Femur (tissue), 1 donor: Measurements from ENCODE around the gene PSME4.
"Not testable (repeated sequence)": the region's sequence is repeated elsewhere in the genome, so short reads cannot be mapped to it uniquely, and the experiment has no call there.

Experiments used
- DNase-seq: peaks from one replicate; pipeline ENCODE4 v3.0.0-alpha.2; 2017

Gene PSME4

DNA sequence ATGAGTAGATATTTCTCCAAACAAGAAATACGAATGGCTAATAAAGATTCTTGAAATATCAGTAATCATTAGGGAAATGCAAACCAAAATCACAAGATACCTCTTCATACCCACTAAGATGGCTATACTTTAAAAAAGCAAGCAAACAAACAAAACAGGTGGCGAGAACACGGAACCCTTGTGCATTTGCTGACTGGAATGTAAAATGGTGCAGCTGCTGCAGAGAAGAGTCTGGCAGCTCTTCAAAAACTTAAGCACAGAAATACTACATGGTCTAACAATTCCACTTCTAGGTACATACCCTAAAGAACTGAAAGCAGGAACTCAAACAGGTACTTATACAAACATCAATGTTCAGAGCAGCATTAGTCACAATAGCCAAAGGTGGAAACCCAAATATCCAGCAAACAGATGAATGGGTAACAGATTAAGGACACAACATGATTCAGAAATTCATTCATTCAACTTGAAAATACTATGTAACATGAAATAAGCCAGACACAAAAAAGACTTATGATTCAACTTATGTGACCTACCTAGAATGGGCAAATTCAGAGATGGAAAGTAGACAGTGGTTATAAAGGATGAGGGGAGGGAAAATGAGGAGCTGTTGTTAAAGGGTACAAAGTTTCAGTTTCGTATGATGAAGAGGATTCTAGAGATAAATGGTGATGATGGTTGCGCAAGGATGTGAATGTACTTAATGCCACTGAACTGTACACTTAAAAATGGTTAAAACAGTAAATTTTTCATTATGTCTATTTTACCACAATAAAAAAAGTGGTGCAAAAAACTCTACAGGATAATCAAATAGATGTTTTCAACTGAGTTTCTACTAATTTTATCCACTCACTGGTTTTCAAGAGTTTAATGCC lies 84.2 kb downstream of the PSME4 start:
- no peak for DNase-seq

- no peak for DNase-seq
These were observed 85.9 kb downstream of the PSME4 start for GRCh38 chr2:53884883-53885282.

DNA sequence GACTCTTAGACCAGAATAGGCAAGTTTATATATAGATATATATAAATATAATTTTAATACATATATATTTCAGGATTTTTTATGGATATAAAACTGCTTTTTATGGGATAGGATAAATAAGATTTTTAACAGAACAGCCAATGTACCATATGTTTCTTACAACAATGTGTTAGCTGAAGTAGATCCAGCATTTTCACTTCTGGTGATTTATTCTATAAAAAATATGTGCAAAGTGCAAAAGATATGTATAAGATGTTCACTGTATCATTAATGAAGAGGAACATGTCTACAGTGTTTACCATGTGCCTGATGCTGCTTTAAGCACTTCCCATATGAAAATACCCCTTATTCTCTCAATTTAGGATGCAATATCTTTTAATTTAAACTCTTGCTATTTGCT lies 88.8 kb downstream of the PSME4 start:
- DNase-seq, result no peak

DNA sequence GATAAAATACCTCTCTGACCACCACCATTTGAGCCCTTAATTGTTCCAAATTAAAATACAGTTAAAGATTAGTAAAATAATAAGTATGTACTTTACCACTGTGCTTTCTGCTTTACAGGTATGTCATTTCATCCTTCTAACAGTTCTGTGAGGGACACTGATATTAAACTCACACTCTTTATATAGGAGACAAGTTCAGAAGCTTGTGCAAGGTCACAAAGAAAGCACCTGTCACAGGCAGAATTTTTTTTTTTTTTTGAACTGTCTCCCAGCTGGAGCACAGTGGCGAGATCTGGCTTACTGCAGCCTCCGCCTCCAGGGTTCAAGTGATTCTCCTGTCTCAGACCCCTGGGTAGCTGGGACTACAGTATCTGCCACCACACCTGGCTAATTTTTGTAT lies 89.4 kb downstream of the PSME4 start:
- no peak for DNase-seq

DNA sequence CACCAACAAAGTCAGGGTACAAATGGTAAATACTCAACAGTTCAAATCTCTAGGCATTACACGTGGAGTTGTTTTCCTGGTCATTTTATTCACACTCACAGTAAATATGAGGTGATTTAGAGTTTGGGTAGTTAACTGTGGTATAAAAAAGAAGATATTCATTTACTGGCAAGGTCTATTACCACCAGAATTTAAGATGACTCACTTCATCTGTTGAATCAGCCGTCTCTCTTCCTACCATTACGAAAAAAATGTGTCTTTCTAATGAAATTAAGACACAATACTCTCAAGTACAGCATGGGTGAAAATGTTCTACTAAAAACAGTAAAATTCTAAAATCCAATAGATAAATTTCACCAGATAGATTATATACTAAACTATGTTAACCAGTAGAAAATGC lies 90.0 kb downstream of the PSME4 start:
- DNase-seq, result no peak

GRCh38 chr2:53877556-53877955 lies 93.2 kb downstream of the PSME4 start:
- DNase-seq, result no peak

DNA sequence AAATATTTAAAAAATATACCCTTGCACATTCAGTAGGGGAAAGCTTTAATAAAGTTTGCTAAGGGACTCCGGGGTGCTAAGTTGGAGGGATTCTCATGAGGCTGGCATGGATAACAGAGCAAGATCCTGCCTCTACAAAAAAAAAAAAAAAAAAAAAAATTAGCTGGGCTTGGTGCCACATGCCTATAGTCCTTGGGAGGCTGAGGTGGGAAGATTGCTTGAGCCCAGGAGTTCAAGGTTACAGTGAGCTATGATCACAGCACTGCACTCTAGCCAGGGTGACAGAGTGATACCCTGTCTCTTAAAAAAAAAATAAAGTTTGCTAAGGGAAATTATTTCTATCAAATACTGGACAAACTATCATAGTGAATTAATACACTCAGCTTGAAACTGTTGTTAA lies 93.7 kb downstream of the PSME4 start:
- DNase-seq, result no peak

DNA sequence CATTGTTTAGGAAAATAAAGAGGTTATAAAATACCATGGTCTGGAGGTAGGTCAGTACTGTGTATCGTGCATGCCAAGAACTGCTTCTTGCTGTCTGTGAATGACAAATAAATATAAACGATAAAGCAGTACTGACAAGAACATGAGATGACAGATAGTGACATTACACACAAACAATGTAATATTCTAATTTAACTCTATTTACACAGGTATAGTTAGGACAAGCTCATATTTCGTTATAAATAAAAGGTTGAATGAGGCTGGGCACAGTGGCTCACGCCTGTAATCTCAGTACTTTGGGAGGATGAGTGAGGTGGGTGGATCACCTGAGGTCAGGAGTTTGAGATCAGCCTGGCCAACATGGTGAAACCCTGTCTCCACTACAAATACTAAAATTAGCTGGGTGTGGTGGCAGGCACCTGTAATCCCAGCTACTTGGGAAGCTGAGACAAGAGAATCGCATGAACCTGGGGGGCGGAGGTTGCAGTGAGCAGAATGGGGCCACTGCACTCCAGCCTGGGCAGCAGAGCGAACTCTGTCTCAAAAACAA lies 96.3 kb downstream of the PSME4 start:
- no peak for DNase-seq

DNA sequence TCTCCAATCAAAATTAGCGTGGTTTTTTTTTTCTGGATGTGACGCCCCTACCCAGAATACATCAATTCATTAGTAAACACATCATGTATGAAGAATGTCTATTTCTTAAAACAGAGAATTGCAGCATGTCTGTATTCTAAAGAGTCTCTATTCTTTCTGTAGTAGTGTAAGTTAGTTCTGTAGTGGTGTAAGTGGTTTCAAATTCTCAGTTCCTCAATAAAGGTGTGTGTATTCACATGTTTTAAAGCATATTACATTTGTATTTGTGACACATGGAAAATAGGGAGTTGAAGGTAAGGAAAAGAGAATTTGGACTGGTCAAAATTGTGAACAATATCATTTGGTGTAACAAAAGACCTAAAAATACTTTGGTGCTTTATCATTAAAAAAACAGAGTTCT lies 103.0 kb downstream of the PSME4 start:
- DNase-seq, result no peak

GRCh38 chr2:53867169-53867568 lies 103.6 kb downstream of the PSME4 start:
- no peak for DNase-seq

DNA sequence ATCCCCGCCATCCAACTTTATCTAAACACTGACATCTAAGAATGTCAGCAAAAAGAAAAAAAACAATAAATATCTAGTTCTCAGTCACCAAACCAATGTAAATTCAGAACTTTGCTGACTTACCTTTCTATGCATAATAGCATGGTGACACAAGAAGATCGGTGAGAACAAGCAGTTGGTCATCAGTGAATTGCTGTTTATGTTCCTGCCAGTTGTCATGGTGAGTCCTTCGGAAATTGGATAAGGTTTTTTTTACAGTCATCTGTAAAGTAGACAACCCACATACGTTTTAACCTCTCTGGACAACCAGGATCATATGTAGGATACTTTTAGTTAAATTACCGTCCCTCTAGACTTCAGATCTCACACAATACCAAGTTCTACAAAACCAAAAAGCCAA lies 104.8 kb downstream of the PSME4 start:
- DNase-seq, result no peak

DNA sequence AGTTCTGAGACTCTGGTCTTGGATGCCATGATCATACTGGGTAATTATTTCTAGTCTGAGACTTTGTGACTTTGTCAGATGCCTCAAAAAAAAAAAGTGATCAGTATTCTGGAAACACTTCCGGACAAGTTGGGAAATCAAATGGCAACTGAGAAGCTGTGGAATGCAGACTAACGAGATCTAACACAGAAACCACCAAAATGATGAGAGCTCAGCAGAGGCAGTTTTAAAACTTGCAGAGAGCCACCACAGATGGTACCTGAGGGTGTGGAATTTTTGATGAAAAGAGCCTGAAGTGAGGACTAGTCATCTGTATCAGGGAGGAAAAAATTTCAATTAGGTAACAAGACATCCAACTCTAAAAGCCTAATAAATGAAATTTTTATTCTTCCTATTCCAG lies 105.5 kb downstream of the PSME4 start:
- DNase-seq, result no peak

DNA sequence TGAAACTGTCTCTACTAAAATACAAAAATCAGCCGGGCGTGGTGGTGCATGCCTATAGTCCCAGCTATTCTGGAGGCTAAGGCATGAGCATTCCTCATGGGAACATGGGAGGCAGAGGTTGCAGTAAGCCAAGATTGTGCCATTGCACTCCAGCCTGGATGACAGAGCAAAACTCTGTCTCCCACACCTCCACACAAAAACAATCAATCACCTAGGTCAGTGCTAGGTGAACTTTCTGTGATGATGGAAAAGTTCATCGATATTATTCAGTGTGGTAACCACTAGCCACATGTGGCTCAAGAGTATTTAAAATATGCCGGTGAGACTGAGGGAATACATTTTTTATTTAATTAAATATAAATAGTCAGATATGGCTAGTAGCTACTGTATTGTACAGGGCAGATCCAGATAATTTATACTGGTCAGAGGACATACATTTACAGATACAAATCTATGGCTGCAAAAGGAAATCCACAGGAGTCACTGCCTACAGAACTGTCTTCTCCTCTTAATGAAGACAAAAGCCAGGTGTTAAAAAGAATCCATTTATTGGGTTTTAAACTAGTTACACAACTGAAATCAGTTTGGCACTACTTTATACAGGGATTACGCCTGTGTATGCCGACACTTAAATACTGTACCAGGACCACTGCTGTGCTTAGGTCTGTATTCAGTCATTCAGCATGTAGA lies 107.1 kb downstream of the PSME4 start:
- no peak for DNase-seq

GRCh38 chr2:53861824-53862223 lies 109.0 kb downstream of the PSME4 start:
- no peak for DNase-seq

DNA sequence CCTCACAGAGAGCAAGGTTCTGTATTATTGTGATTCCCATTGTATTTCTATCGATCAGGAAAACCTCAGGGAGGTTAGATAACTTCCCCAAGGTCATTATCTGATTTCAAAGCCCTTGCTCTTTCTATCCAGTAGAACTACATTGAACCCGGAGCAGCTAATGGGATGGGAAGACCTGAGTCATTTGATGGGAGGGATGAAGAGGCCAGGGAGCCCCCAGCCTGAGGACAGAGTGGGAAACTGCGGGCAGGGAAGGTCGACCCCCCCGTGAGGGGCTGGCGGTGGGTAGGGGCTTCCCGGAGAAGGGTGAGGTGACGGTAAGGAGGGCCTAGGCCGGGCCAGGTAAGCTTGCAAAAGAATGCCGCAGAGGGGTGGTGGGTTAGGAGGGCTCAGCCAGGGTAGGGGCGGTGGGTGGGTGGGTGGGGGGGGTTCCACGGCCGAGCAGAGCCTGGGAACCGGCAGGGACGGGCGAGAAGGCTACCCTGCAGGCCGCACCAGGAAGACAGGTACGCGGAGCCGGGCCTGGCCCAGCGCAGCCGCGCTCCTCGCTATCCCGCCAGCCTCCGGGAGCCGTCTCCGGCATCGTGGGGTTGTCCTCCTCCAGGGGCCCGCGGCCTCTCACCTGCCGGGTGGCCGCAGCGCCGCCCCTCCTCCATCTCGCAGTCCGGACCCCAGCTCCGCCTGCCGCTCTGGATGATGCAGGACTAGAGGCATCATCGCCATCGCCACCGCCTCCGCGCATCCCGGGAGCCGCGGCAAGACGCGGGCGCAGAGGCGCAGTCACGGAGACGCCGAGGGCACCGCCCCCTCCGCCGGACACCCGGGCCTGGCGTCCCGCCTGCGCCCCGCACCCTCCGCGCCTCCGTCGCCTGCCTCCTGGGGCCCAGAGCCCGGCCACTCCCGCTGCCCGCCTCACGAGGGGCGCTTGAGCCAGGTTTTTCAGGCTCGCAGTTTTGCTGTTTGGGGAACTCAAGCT lies 111.3 kb downstream of the PSME4 start, which contains the start of gene GPR75:
Gene GPR75 (minus strand): TSS at position 762 of the 976 bp plus-strand sequence. CDS start 5,211 bp downstream, outside the sequence.
- peak; percentile 43 for DNase-seq

- no peak for DNase-seq
These were observed 114.5 kb downstream of the PSME4 start for GRCh38 chr2:53856272-53856671.

GRCh38 chr2:53854678-53855077 lies 116.1 kb downstream of the PSME4 start:
- DNase-seq, result no peak

DNA sequence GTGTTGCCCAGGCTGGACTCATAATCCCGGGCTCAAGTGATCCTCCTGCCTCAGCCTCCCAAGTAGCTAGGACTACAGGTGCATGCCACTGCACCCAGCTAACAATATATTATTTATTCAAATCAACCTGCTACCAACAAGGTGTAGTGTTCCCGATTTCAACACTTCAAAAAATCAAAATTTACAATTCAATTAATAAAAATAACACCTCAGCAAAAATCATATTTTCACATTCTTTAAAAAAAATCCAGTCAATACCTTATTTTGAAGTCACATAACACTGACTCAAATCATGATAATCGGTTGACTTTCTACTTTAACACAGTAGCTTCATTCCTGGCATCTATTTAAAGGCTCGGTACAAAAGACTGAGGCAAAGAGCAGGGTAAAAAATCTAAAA lies 118.3 kb downstream of the PSME4 start:
- no peak for DNase-seq

DNA sequence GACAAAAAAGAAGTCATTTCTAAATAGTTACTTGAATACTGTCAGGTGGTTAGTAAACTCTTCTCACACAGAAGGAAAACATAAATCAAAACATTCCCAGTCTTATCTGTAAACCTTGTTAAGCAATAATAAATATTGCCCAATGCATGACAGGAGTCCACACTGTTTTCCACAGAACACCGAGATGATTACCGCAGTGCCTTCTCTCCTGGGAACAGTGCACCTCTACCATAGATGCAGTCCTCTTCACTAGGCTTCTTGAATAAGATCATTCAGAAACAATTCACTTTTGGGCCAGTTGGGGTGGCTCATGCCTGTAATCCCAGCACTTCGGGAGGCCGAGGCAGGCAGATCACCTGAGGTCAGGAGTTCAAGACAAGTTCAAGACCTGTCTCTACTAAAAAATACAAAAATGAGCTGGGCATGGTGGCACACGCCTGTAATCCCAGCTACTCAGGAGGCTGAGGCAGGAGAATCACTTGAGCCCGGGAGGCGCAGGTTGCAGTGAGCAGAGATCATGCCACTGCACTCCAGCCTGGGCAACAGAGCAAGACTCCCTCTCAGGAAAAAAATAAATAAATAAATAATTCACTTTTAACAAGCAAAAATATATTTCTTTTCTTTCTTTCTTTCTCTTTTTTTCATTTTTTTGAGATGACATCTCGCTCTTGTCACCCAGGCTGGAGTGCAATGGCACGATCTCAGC lies 119.6 kb downstream of the PSME4 start:
- DNase-seq, result not testable (repeated sequence)

- no peak for DNase-seq
These were observed 122.7 kb downstream of the PSME4 start for GRCh38 chr2:53848062-53848461.

- no peak for DNase-seq
These were observed 127.2 kb downstream of the PSME4 start for GRCh38 chr2:53843595-53843994.

GRCh38 chr2:53842891-53843290 lies 127.9 kb downstream of the PSME4 start:
- no peak for DNase-seq
